ENCODE results near the gene TRIM14.
"Not testable (repeated sequence)": the region's sequence is repeated elsewhere in the genome, so short reads cannot be mapped to it uniquely, and the experiment has no call there.

The TRIM14 gene

GRCh38 chr9:98046180-98046543, 72.9 kb downstream of the TRIM14 start:
- DNase-seq, result no peak

- no peak for DNase-seq
Measured at GRCh38 chr9:98045234-98046179, 73.5 kb downstream of the TRIM14 start.

- no peak for DNase-seq
Measured at GRCh38 chr9:98043915-98044314, 75.1 kb downstream of the TRIM14 start.

- DNase-seq, result no peak
Measured at GRCh38 chr9:98040212-98040611, 78.8 kb downstream of the TRIM14 start.

- DNase-seq, result no peak
Measured at GRCh38 chr9:98039607-98040017, 79.4 kb downstream of the TRIM14 start.

GRCh38 chr9:98038958-98039357, 80.1 kb downstream of the TRIM14 start:
- no peak for DNase-seq

GRCh38 chr9:98037357-98037756, 81.7 kb downstream of the TRIM14 start:
- DNase-seq, result no peak

- peak; percentile 59 for DNase-seq
Measured at GRCh38 chr9:98034593-98035546, 84.2 kb downstream of the TRIM14 start.

- peak; percentile 51 for DNase-seq
Measured at GRCh38 chr9:98031935-98032334, 87.1 kb downstream of the TRIM14 start.

GRCh38 chr9:98031169-98031568, 87.9 kb downstream of the TRIM14 start:
- no peak for DNase-seq

- no peak for DNase-seq
Measured at GRCh38 chr9:98024702-98025101, 94.3 kb downstream of the TRIM14 start.

GRCh38 chr9:98022447-98022846, 96.6 kb downstream of the TRIM14 start:
- DNase-seq, result no peak

GRCh38 chr9:98021306-98022040, 97.5 kb downstream of the TRIM14 start:
- DNase-seq, result no peak

GRCh38 chr9:98020476-98021145, 98.4 kb downstream of the TRIM14 start:
- DNase-seq, result no peak

- DNase-seq, result not testable (repeated sequence)
Measured at GRCh38 chr9:98019869-98020268, 99.2 kb downstream of the TRIM14 start.

Measured in fibroblast of skin of abdomen (primary cell).